ENCODE data around the gene ERC2.
"Not testable (repeated sequence)": the region's sequence is repeated elsewhere in the genome, so short reads cannot be mapped to it uniquely, and the experiment has no call there.

ERC2 gene

DNA sequence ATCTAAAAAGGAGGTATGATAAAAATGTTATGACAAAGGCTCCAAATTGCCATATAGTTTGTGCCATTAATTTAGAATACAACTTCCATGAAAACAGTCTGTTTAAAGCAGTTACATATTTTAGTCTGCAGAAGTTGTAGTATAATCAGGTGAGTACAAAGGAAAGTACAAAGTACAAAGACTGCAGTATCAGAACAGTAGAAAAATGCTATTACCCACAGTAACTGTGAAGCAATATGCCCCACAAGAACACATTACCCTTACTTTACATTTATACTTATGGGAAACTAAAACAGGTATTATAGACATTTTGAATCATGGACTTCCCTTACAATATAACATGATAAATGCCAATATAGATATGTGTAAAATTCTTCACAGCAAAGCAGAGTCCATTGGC lies 398.5 kb downstream of the ERC2 start:
- no peaks in the 10 kb centered on the region for H3K9me3 ChIP-seq (ENCODE audit: control insufficient read depth, insufficient read depth, low read depth, low read length)
- no peaks in the 10 kb centered on the region for H3K36me3 ChIP-seq (ENCODE audit: control insufficient read depth in 2 of 2, insufficient read depth in 1 of 2, low read length in 2 of 2)
- TF ChIP-seq, protein P1, sequence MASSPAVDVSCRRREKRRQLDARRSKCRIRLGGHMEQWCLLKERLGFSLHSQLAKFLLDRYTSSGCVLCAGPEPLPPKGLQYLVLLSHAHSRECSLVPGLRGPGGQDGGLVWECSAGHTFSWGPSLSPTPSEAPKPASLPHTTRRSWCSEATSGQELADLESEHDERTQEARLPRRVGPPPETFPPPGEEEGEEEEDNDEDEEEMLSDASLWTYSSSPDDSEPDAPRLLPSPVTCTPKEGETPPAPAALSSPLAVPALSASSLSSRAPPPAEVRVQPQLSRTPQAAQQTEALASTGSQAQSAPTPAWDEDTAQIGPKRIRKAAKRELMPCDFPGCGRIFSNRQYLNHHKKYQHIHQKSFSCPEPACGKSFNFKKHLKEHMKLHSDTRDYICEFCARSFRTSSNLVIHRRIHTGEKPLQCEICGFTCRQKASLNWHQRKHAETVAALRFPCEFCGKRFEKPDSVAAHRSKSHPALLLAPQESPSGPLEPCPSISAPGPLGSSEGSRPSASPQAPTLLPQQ (tag by site-specific recombination; IDR thresholded peaks at IDR 0.05), result no peak
- TF ChIP-seq ZBTB44 (tag by site-specific recombination; IDR thresholded peaks at IDR 0.05), result no peak
- TF ChIP-seq, protein P2, sequence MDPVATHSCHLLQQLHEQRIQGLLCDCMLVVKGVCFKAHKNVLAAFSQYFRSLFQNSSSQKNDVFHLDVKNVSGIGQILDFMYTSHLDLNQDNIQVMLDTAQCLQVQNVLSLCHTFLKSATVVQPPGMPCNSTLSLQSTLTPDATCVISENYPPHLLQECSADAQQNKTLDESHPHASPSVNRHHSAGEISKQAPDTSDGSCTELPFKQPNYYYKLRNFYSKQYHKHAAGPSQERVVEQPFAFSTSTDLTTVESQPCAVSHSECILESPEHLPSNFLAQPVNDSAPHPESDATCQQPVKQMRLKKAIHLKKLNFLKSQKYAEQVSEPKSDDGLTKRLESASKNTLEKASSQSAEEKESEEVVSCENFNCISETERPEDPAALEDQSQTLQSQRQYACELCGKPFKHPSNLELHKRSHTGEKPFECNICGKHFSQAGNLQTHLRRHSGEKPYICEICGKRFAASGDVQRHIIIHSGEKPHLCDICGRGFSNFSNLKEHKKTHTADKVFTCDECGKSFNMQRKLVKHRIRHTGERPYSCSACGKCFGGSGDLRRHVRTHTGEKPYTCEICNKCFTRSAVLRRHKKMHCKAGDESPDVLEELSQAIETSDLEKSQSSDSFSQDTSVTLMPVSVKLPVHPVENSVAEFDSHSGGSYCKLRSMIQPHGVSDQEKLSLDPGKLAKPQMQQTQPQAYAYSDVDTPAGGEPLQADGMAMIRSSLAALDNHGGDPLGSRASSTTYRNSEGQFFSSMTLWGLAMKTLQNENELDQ (tag by site-specific recombination; IDR thresholded peaks at IDR 0.05; ENCODE audit: low read depth), result no peak
- no peak for TF ChIP-seq SCRT2 (tag by site-specific recombination; IDR thresholded peaks at IDR 0.05)
- no peak for TF ChIP-seq BCL11A (tag by site-specific recombination; IDR thresholded peaks at IDR 0.05; ENCODE audit: low read depth)
- TF ChIP-seq ZNF157 (tag by site-specific recombination; IDR thresholded peaks at IDR 0.05), result no peak
- TF ChIP-seq ZNF26 (tag by site-specific recombination; IDR thresholded peaks at IDR 0.05), result no peak
- no peak for TF ChIP-seq ZNF114 (tag by site-specific recombination; IDR thresholded peaks at IDR 0.05)
- no peak for TF ChIP-seq ZNF664 (tag by site-specific recombination; IDR thresholded peaks at IDR 0.05)
- TF ChIP-seq, protein P3, sequence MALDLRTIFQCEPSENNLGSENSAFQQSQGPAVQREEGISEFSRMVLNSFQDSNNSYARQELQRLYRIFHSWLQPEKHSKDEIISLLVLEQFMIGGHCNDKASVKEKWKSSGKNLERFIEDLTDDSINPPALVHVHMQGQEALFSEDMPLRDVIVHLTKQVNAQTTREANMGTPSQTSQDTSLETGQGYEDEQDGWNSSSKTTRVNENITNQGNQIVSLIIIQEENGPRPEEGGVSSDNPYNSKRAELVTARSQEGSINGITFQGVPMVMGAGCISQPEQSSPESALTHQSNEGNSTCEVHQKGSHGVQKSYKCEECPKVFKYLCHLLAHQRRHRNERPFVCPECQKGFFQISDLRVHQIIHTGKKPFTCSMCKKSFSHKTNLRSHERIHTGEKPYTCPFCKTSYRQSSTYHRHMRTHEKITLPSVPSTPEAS (tag by site-specific recombination; IDR thresholded peaks at IDR 0.05), result no peak
- no peak for TF ChIP-seq GFI1B (tag by site-specific recombination; IDR thresholded peaks at IDR 0.05)
- TF ChIP-seq ZNF335 (tag by site-specific recombination; conservative IDR thresholded peaks at IDR 0.05), result no peak
- POLR2A ChIA-PET, result no interaction called here
- CTCF ChIA-PET, result no interaction called here
- no peak overlapping the region for H3K27ac ChIP-seq (ENCODE audit: extremely low read depth, low read depth, low read length)
- no peaks in the 10 kb centered on the region for H3K4me1 ChIP-seq (ENCODE audit: control insufficient read depth, insufficient read depth, low read length)
- H3K4me3 ChIP-seq (ENCODE audit: low read depth, low read length), result no peak overlapping the region

DNA sequence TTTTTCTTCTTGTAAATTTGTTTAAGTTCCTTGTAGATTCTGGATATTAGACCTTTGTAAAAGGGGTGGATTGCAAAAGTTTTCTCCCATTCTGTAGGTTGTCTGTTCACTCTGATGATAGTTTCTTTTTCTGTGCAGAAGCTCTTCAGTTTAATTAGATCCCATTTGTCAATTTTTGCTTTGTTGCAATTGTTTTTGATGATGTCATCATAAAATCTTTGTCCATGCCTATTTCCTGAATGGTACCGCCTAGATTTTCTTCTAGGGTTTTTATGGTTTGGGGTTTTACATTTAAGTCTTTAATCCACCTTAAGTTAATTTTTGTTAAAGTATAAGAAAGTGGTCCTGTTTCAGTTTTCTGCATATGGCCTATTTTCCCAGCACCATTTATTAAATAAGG lies 401.9 kb downstream of the ERC2 start:
- CTCF ChIA-PET; POLR2A ChIA-PET; H3K36me3 ChIP-seq (ENCODE audit: control insufficient read depth in 2 of 2, insufficient read depth in 1 of 2, low read length in 2 of 2); H3K4me3 ChIP-seq (ENCODE audit: low read depth, low read length); H3K9me3 ChIP-seq (ENCODE audit: control insufficient read depth, insufficient read depth, low read depth, low read length); H3K27ac ChIP-seq (ENCODE audit: extremely low read depth, low read depth, low read length); H3K4me1 ChIP-seq (ENCODE audit: control insufficient read depth, insufficient read depth, low read length): not testable (repeated sequence)
- TF ChIP-seq, protein P4, sequence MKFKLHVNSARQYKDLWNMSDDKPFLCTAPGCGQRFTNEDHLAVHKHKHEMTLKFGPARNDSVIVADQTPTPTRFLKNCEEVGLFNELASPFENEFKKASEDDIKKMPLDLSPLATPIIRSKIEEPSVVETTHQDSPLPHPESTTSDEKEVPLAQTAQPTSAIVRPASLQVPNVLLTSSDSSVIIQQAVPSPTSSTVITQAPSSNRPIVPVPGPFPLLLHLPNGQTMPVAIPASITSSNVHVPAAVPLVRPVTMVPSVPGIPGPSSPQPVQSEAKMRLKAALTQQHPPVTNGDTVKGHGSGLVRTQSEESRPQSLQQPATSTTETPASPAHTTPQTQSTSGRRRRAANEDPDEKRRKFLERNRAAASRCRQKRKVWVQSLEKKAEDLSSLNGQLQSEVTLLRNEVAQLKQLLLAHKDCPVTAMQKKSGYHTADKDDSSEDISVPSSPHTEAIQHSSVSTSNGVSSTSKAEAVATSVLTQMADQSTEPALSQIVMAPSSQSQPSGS (tag by site-specific recombination; IDR thresholded peaks at IDR 0.05; ENCODE audit: low read depth), result peak; percentile 56; the same call in 1 of the 2 replicates

Data from HEK293 (cell line).